Measurements from ENCODE around the gene NRF1. TPM values are rescaled to one million over a fixed set of nuclear protein-coding genes. Genes with fewer than 3 reads are reported as not detected.

NRF1 gene
- total RNA-seq, 1 experiment from 2014 or later, result 19.3 TPM

- no peak for TF ChIP-seq CTCF (conservative IDR thresholded peaks at IDR 0.05)
- no peak overlapping the region for H3K27ac ChIP-seq (ENCODE audit: insufficient read length, low read depth, low read length)
- Mint-ChIP-seq H3K36me3 (ENCODE audit: insufficient read depth in 1 of 3, low read depth in 3 of 3) (peaks cover 21 to 63% (median 42%) of the 10 kb centered on the region in 3 experiments; a peak in 6 of 7 replicates), H3K4me1 (no peaks in the 10 kb centered on the region), H3K4me3 (no peak overlapping the region), H3K9me3 (no peaks in the 10 kb centered on the region), H3K27me3 (ENCODE audit: low read depth) (no peaks in the 10 kb centered on the region), H3K27ac (no peak overlapping the region)
- H4K91ac ChIP-seq (ENCODE audit: insufficient read length, low read depth, low read length), result no peak overlapping the region
- H3K79me2 ChIP-seq (ENCODE audit: insufficient read depth, low read length), result no peaks in the 10 kb centered on the region
- H2BK120ac ChIP-seq (ENCODE audit: low read depth, low read length, poor library complexity, severe bottlenecking), result no peak overlapping the region
- no peak overlapping the region for H2BK5ac ChIP-seq (ENCODE audit: insufficient read length, low read length)
- no peaks in the 10 kb centered on the region for H3K23me2 ChIP-seq (ENCODE audit: insufficient read length, low read depth, low read length, poor library complexity, severe bottlenecking)
- H2AK5ac ChIP-seq (ENCODE audit: insufficient read length, low read length), result no peak overlapping the region
- no peak overlapping the region for H3K56ac ChIP-seq (ENCODE audit: insufficient read length, low read depth, low read length)
- no peak overlapping the region for H3T11ph ChIP-seq (ENCODE audit: low read length)
- H3K4ac ChIP-seq (ENCODE audit: low read depth, low read length), result no peak overlapping the region
- no peak overlapping the region for H2BK15ac ChIP-seq (ENCODE audit: low read depth, low read length)
- H3K9me3 ChIP-seq (ENCODE audit: control insufficient read depth, low read depth, low read length), result no peaks in the 10 kb centered on the region
- no peaks in the 10 kb centered on the region for H4K20me1 ChIP-seq (ENCODE audit: control insufficient read depth, insufficient read depth, insufficient read length)
- H3K4me2 ChIP-seq (ENCODE audit: insufficient read depth, insufficient read length, low read length), result no peak overlapping the region
- no peak overlapping the region for H4K5ac ChIP-seq (ENCODE audit: insufficient read length, low read depth, low read length)
- no peaks in the 10 kb centered on the region for H3K79me1 ChIP-seq (ENCODE audit: insufficient read depth, low read depth, low read length, poor library complexity, severe bottlenecking)
- H3K23ac ChIP-seq (ENCODE audit: insufficient read length, low read depth, low read length), result no peak overlapping the region
- no peaks in the 10 kb centered on the region for H3K4me1 ChIP-seq (ENCODE audit: insufficient read depth, low read length)
- H2AFZ ChIP-seq (ENCODE audit: low read length), result no peak overlapping the region
- no peak overlapping the region for H2BK20ac ChIP-seq (ENCODE audit: low read depth, low read length, poor library complexity, severe bottlenecking)
- no peak for DNase-seq
- no peak overlapping the region for H3K18ac ChIP-seq (ENCODE audit: insufficient read length, low read depth, low read length)
- H3K27me3 ChIP-seq (ENCODE audit: insufficient read depth, low read length), result no peaks in the 10 kb centered on the region
- H3K14ac ChIP-seq (ENCODE audit: insufficient read depth, low read length), result no peak overlapping the region
- WGBS (ENCODE audit: extremely low coverage, insufficient read length, low lambda C conversion rate), result no CpG with 5 or more reads among the region's 2 CpGs
- no peak overlapping the region for H2BK12ac ChIP-seq (ENCODE audit: insufficient read length, low read depth, low read length)
- H3K9ac ChIP-seq (ENCODE audit: extremely low read depth, insufficient read length, low read length), result no peak overlapping the region
- H4K8ac ChIP-seq (replicated peaks; ENCODE audit: insufficient read length, low read depth, low read length), result no peak overlapping the region
These were observed 118.0 kb downstream of the NRF1 start for GRCh38 chr7:129729511-129729910.
